ENCODE measurements around the gene PIAS1.

The PIAS1 gene

GRCh38 chr15:68062946-68063465, 8.9 kb downstream of the PIAS1 start:
- DNase-seq (ENCODE audit: low read depth), result no peak

- no peak for DNase-seq (ENCODE audit: low read depth)
Observed at GRCh38 chr15:68063606-68064005, 9.5 kb downstream of the PIAS1 start.

- no peak for DNase-seq (ENCODE audit: low read depth)
Observed at GRCh38 chr15:68073576-68074288, 19.6 kb downstream of the PIAS1 start.

- no peak for DNase-seq (ENCODE audit: low read depth)
Observed at GRCh38 chr15:68075764-68076385, 21.8 kb downstream of the PIAS1 start.

GRCh38 chr15:68078365-68078764, 24.2 kb downstream of the PIAS1 start:
- no peak for DNase-seq (ENCODE audit: low read depth)

- no peak for DNase-seq (ENCODE audit: low read depth)
Observed at GRCh38 chr15:68080334-68080733, 26.2 kb downstream of the PIAS1 start.

- DNase-seq (ENCODE audit: low read depth), result no peak
Observed at GRCh38 chr15:68080783-68081182, 26.7 kb downstream of the PIAS1 start.

- DNase-seq (ENCODE audit: low read depth), result no peak
Observed at GRCh38 chr15:68081869-68082505, 27.9 kb downstream of the PIAS1 start.

- no peak for DNase-seq (ENCODE audit: low read depth)
Observed at GRCh38 chr15:68082735-68083134, 28.6 kb downstream of the PIAS1 start.

GRCh38 chr15:68083463-68083862, 29.3 kb downstream of the PIAS1 start:
- DNase-seq (ENCODE audit: low read depth), result no peak

- DNase-seq (ENCODE audit: low read depth), result no peak
Observed at GRCh38 chr15:68085052-68085451, 30.9 kb downstream of the PIAS1 start.

- no peak for DNase-seq (ENCODE audit: low read depth)
Observed at GRCh38 chr15:68091743-68092142, 37.6 kb downstream of the PIAS1 start.

- DNase-seq (ENCODE audit: low read depth), result no peak
Observed at GRCh38 chr15:68096099-68096498, 42.0 kb downstream of the PIAS1 start.

GRCh38 chr15:68097029-68097428, 42.9 kb downstream of the PIAS1 start:
- DNase-seq (ENCODE audit: low read depth), result no peak

- no peak for DNase-seq (ENCODE audit: low read depth)
Observed at GRCh38 chr15:68098465-68098864, 44.4 kb downstream of the PIAS1 start.

GRCh38 chr15:68100194-68100593, 46.1 kb downstream of the PIAS1 start:
- DNase-seq (ENCODE audit: low read depth), result no peak

GRCh38 chr15:68103603-68104002, 49.5 kb downstream of the PIAS1 start:
- DNase-seq (ENCODE audit: low read depth), result no peak

- DNase-seq (ENCODE audit: low read depth), result no peak
Observed at GRCh38 chr15:68106656-68107055, 52.5 kb downstream of the PIAS1 start.

- no peak for DNase-seq (ENCODE audit: low read depth)
Observed at GRCh38 chr15:68107142-68107541, 53.0 kb downstream of the PIAS1 start.

GRCh38 chr15:68112706-68113105, 58.6 kb downstream of the PIAS1 start:
- no peak for DNase-seq (ENCODE audit: low read depth)

GRCh38 chr15:68113273-68113672, 59.2 kb downstream of the PIAS1 start:
- DNase-seq (ENCODE audit: low read depth), result peak; percentile 26

GRCh38 chr15:68113751-68114150, 59.6 kb downstream of the PIAS1 start:
- DNase-seq (ENCODE audit: low read depth), result peak; percentile 5

GRCh38 chr15:68114356-68114755, 60.2 kb downstream of the PIAS1 start:
- peak; percentile 1 for DNase-seq (ENCODE audit: low read depth)
